Hindlimb muscle (tissue), 1 donor: ENCODE results near the gene GIPC2. TPM values are rescaled to one million over a fixed set of nuclear protein-coding genes. Genes with fewer than 3 reads are reported as not detected.
"Not testable (repeated sequence)": the region's sequence is repeated elsewhere in the genome, so short reads cannot be mapped to it uniquely, and the experiment has no call there.

Source experiments
- DNase-seq: peaks from one replicate; pipeline ENCODE4 v3.0.0-alpha.2; 2013
- polyA plus RNA-seq: library from polyadenylated mRNA; unstranded; fragments of 120-200 nt; gene quantifications from one replicate; pipeline ENCODE4 v1.2.1, GENCODE V29; 2013; ENCODE audit not compliant: insufficient read length

The GIPC2 gene
- polyA plus RNA-seq, 1 donor, result 0.94 TPM

GRCh38 chr1:78096976-78097375 lies 51.2 kb downstream of the GIPC2 start:
- no peak for DNase-seq

DNA sequence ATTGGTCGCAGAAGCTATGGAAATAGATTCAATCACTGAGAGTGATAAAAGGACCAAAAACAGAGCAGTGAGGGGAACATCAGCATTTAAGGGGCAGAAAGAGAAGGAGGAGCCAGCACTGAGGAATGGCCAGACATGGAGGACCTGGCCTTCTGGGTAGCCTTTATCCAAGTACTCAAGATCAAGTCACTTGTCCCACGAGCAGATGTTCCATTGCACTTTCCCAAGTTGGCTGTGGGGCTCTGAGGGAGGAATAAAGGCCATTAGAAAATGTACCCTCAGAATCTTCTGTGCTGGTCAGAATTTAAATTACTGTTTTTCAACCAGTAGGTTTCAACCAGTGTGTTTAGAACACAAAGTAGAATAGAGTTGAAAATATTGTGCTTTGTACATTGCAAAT lies 55.3 kb downstream of the GIPC2 start:
- no peak for DNase-seq

DNA sequence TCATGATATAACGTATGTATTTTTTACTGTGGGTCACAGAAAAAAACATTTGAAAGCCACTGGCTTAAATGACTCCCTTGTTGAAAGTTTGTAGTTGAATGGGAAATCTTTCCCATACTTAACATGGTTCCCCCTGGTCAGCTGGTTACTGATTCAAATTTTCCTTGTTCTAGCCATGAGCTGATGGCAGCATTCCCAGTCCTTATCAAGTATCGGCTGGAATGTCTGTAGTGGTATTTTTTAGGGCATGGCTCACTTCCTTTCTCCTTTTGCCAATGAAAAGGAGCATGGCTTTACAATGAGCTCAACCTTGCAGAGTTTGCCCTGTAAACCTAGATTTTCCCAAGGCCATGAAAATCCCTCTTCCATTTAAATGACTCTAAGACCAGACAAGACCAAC lies 55.7 kb downstream of the GIPC2 start:
- no peak for DNase-seq

DNA sequence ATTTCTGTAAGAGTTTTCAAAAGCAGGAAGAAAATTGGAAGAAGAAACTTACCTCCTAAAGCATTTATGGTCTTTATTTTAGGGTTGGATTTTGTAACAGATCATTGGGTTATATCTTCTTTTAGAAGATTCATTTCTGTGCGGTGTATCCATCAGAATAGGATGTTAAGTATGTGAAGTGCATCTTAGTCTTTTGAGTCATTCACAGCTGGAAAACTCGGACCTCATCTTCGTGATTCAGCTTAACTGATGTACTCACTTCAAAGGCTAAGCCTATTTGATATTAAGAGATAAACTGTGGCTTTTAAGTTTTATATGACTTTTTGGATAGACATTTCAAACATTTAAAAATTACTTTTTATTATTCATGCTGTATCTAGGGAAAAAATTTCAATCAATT lies 56.3 kb downstream of the GIPC2 start:
- DNase-seq, result no peak

DNA sequence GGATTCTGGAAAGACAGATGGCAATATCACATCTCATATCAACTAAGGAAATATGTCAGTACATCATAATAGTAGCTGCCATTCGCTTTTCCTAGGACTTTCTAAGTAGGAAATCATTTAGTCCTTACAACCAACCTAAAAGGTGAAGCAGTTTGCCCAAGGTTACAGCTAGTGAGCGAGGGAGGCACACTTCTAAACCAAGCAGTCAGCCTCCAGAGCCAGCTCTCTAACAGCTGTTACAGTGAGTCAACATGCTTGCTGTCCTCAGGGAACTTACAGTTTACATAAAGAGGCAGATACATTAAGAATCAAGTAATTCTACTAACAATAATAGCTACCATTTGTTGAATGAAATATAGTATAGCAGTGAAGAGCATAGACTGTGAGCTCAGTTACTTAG lies 57.1 kb downstream of the GIPC2 start:
- DNase-seq, result no peak

- no peak for DNase-seq
These were observed 58.6 kb downstream of the GIPC2 start for GRCh38 chr1:78104322-78104721.

DNA sequence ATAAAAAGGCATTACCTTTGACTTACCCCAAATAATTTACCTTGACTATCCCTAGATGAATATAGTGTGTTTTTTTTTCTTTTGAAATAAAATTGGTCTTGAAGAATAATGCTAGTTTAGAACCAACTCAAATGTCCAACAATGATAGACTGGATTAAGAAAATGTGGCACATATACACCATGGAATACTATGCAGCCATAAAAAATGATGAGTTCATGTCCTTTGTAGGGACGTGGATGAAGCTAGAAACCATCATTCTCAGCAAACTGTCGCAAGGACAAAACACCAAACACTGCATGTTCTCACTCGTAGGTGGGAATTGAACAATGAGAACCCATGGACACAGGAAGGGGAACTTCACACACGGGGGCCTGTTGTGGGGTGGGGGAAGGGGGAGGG lies 63.9 kb downstream of the GIPC2 start:
- DNase-seq, result not testable (repeated sequence)

GRCh38 chr1:78113156-78113916 lies 67.6 kb downstream of the GIPC2 start:
- no peak for DNase-seq

GRCh38 chr1:78114034-78114956 lies 68.5 kb downstream of the GIPC2 start:
- peak; percentile 77 for DNase-seq

- not testable (repeated sequence) for DNase-seq
These were observed 74.7 kb downstream of the GIPC2 start for GRCh38 chr1:78120485-78120884.

GRCh38 chr1:78121710-78122109 lies 75.9 kb downstream of the GIPC2 start:
- DNase-seq, result no peak

DNA sequence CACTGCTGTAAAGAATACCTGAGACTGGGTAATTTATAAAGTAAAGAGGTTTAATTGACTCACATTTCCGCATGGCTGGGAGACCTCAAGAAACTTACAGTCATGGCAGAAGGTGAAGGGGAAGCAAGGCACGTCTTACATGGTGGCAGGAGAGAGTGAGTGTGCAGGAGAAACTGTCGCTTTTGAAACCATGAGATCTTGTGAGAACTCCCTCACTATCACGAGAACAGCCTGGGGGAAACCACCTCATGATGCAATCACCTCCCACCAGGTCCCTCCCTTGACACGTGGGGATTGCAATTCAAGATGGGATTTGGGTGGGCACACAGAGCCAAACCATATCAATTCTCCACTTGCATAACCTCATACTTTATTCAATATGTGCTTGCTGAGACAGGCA lies 76.6 kb downstream of the GIPC2 start:
- no peak for DNase-seq

DNA sequence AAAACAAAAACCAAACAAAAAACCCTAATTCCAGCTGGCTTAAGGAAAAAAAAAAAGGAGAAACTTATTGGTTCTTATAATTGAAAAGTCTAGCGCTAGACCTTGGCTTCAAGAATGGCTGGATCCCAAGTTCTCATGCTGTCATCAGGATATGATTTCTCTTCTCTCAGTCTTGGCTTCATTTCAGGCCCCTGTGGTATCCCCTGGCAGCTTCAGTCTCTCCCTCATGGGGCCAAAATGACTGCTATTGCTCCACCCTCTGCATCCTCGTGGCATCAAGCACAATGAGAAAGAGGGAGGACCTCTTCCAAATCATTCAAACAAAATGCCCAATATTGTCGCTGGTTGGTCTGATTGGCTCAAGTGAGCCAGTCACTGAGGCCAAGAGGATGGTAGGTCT lies 80.7 kb downstream of the GIPC2 start:
- no peak for DNase-seq

GRCh38 chr1:78132174-78132947 lies 86.6 kb downstream of the GIPC2 start:
- DNase-seq, result no peak

- no peak for DNase-seq
These were observed 87.2 kb downstream of the GIPC2 start for GRCh38 chr1:78132948-78133322.

- no peak for DNase-seq
These were observed 90.9 kb downstream of the GIPC2 start for GRCh38 chr1:78136680-78137079.

GRCh38 chr1:78141531-78142231 lies 95.9 kb downstream of the GIPC2 start:
- no peak for DNase-seq

- DNase-seq, result no peak
These were observed 97.0 kb downstream of the GIPC2 start for GRCh38 chr1:78142736-78143135.

GRCh38 chr1:78143152-78143551 lies 97.4 kb downstream of the GIPC2 start:
- DNase-seq, result no peak

DNA sequence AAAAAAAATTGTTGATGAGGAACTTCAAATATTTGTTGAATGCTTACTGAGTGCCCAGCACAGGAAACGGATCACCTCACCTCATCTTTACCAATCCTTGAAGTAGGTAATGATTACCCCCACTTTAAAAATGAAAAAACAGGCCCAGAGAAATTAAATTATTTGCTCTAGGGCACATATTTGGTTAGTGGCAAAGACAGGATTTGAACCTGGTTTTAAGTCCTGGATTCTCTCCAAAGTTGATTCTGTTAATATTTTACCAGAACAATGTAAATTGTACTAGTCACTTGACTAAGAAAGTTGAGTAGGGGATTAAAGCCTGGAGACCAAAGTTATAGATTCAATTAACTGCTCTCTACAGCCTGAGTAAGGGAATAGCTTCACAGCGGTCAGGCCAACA lies 97.9 kb downstream of the GIPC2 start:
- DNase-seq, result no peak

GRCh38 chr1:78145105-78145580 lies 99.4 kb downstream of the GIPC2 start:
- DNase-seq, result peak; percentile 56

GRCh38 chr1:78146205-78146771 lies 100.5 kb downstream of the GIPC2 start:
- no peak for DNase-seq
